Glomerular visceral epithelial cell (primary cell): ENCODE data around the gene ROBO4.

Experiments used
- DNase-seq: peaks from one replicate; pipeline ENCODE4 v3.0.0-alpha.2; 2016; ENCODE audit errors: extremely low spot score

Gene ROBO4

DNA sequence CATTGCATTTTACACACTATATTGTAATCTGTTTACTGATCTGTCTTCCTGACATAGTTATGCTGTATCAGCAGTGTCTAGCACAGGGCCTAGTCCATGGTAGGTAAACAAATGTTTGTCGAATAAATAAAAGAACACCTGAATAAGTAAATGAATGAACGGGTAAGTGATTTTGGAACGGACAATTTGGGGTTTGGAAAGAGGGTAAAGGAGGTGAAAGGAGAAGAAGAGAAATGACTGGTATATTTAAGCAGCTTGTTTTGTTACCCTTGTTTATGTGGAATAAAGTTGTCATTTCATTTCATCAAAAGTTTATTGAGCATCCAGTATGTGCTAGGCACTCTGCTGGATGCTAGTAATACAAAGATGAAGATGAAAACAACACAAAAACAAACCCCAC lies 21.3 kb upstream of the ROBO4 start, which contains the start of gene HEPN1:
Gene HEPN1, plus strand, starts transcription at position 301 of the 400 bp plus-strand sequence.
- DNase-seq = no peak

DNA sequence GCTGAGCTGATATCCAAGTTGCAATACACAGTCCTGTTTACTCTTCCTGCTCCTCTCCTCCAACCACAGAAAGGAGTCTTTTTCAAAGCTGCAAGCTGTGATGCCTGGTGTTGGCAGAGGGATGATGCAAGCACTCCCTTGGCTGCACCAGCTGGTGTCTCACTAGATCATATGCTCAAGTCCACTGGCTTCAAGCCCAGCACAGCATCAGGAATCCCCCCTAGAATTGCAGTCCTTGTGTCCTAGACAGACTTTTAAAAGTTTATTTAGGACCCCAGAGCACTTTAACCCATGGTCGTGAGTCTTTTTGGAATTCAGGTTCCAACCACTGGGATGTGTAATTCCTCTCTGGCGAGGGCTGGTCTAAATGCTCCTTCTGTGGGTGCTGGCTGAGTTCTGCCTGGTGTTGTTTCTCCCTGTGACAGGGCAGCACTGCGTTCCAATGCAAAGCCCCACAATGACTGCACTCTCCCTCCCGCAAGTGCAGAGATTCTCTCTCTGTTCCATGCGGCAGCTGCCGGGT lies 19.5 kb upstream of the ROBO4 start:
- DNase-seq = no peak

- no peak for DNase-seq
These were observed 18.7 kb upstream of the ROBO4 start for GRCh38 chr11:124916370-124916710.

- DNase-seq = no peak
These were observed 18.1 kb upstream of the ROBO4 start for GRCh38 chr11:124915541-124916369.

DNA sequence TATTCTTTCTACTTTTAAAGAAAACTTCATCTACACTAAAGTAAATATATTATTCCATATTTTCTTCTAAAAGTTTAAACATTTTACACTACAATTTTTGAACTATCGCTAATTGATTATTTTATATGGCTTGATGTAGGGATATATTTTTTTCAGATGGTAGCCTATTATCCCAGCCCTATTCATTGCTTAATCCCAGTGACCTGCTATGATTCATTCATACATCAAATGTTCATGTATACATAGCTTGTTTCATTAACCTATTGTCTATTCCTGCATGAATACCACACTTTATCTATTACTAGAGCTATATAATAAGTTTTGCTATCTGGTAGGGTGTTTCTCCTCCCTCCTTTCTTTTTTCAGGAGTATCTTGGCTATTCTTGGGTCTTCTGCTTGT lies 5.0 kb upstream of the ROBO4 start:
- DNase-seq = no peak

- DNase-seq = peak; percentile 81
These were observed 2.8 kb upstream of the ROBO4 start for GRCh38 chr11:124900464-124900863.

GRCh38 chr11:124899383-124900145 lies 1.9 kb upstream of the ROBO4 start:
- no peak for DNase-seq

- no peak for DNase-seq
These were observed 1.0 kb upstream of the ROBO4 start for GRCh38 chr11:124898711-124899110.

GRCh38 chr11:124898263-124898680 lies 607 bp upstream of the ROBO4 start:
- DNase-seq = peak; percentile 77

DNA sequence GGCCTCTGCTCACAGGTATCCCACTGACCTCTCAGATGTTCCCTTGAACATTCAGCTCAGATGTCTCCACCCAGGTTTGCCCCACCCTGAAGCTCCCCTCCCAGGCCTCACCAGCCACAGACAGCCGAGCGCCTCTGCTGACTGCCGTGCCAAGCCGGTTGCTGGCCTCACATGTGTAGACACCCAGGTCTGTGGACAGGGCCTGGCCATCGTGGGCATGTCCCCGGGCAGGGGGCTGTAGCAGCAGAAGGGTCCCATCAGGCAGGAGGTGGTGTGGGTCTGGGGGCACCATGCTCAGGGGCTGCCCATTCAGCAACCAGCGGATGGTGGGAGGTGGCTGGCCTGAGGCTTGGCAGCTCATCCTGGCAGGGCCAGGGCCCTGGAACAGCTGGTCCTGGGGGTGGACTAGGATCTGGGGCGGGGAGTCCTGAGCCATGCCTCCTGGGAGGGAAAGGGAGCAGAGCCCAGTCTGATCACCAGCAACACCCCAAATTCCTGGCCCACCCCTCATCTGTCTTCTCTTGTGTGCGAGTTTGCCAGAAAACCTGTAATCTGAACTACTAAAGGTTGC lies 759 bp downstream of the ROBO4 start:
- no peak for DNase-seq

GRCh38 chr11:124896071-124896750 lies 1.5 kb downstream of the ROBO4 start:
- DNase-seq = peak; percentile 53

DNA sequence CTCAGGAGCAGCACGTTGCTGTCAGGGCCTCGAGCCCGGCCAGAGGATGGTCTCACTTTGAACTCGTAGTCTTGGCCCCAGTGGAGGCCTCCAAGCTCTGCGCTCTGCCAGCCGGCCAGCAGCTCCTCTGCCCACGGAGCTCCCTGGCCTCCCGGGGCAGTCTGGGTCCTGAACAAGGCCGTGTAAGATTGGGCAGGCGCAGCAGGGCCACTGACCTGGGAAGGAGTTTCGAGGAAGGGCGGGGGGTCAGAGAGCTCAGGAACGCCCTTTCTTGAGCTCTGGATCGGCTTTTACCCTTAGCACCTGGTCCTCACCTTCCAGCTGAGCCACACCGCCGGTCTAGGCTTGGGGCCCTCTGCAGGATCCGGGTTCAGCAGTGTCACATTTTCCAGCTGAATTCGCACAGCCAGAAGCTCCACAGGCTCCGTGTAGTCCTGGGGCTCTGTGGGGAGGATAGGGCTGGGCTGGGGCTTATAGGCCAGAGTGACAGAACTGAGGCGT lies 2.1 kb downstream of the ROBO4 start:
- no peak for DNase-seq

- no peak for DNase-seq
These were observed 2.8 kb downstream of the ROBO4 start for GRCh38 chr11:124894606-124895430.

GRCh38 chr11:124893781-124894401 lies 3.8 kb downstream of the ROBO4 start:
- DNase-seq = no peak

DNA sequence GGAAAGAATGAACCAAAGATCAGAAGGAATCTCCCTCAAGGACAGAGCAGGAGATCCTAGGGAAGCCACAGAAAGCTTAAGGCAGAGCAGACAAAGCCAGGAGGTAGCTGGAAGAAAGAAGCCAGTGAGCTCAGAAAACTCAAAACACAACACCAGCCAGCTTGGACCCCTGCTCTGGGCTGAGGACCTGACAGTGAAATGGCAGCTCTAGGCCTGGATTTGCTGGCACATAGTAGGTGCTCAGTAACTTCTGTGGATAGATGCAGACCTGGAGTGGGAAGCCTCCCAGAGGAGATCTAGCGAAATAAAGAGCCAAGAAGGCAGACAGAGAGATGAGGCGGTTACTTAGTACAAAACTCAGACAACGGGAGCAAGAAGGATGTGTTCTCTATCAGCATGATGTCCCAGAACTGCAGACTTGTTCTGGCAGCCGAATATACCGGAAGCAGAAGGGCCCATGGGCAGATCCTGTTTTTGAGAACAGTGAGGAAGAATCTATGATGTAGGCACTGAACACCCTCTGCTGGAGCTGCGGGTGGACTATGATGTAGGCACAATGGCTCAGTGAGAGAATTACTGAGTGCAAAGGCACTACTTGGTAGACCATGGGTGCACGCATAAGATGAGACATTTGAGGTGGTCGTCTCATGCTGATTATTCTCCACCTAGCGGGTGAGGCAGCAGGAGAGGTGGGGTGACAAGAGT lies 4.8 kb downstream of the ROBO4 start:
- no peak for DNase-seq

- DNase-seq = no peak
These were observed 5.5 kb downstream of the ROBO4 start for GRCh38 chr11:124892146-124892545.

GRCh38 chr11:124891373-124891861 lies 6.2 kb downstream of the ROBO4 start:
- DNase-seq = no peak

- DNase-seq = no peak
These were observed 6.8 kb downstream of the ROBO4 start for GRCh38 chr11:124890683-124891372.

DNA sequence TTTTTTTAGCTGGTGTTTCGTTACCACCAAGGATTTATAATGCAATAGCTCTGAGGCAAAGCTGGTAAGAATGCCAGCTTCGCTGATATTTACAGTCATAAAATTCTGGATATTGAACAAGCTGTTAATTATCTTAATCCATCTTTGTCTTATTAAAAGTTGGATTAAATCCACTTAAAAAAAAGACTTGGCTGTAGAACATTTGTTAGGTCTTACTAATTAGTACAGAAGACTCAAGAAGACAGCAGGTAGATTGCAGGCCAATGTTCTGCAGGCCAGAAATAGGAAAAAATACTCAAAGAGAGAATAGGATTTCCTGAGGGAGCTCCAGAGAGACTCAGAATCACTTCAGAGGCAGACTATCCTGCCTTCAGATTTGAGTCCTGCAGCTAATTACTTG lies 7.5 kb downstream of the ROBO4 start:
- no peak for DNase-seq
